NCI-H1092 (cell line): ENCODE measurements around the gene CYBC1.
A peak's percentile ranks its signal among the peaks of the same experiment; 100 is the strongest.
"Not testable (repeated sequence)": the region's sequence is repeated elsewhere in the genome, so short reads cannot be mapped to it uniquely, and the experiment has no call there.

Experiments
- DNase-seq: peaks from one replicate; lab custom pipeline; 2025; lab: John Stamatoyannopoulos, UW

CYBC1 gene

GRCh38 chr17:82477934-82478333 lies 27.4 kb upstream of the CYBC1 start:
- no peak for DNase-seq

DNA sequence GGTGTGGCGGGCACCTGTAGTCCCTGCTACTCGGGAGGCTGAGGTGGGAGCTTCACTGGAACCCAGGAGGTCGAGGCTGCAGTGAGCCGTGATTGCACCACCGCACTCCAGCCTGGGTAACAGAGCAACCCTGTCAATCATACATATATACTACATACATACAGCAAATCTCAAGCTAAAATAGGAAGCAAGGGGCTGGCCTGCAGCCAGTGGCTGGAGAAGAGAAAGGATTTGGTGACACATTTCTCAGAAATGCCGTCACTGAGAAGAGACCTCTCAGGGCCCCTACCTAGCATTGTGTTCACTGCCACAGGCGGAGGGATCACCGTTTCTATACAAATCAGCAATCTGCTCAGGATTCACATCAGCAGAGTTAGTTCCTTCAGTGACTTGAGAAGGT lies 24.9 kb upstream of the CYBC1 start:
- DNase-seq: no peak

- DNase-seq: no peak
Observed at GRCh38 chr17:82474223-82475010, 23.9 kb upstream of the CYBC1 start.

DNA sequence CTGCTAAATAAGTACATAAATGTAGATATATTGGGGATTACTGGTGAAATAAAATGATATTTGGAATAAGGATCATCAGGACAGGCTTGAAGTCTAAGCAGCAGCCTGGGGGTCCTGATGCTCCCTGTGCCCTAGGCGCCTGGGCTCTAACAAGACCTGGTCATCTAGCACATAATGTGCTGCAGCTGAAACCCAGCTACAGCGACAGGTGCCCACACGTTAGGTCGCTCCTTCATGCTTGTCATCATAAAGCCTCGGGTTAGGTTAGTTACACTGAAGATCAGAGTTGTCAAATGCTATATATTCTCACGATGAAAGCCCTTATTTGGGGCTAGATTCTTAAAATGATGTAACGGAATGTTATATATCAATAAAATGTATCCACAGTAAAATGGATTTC lies 19.5 kb upstream of the CYBC1 start:
- DNase-seq: no peak

DNA sequence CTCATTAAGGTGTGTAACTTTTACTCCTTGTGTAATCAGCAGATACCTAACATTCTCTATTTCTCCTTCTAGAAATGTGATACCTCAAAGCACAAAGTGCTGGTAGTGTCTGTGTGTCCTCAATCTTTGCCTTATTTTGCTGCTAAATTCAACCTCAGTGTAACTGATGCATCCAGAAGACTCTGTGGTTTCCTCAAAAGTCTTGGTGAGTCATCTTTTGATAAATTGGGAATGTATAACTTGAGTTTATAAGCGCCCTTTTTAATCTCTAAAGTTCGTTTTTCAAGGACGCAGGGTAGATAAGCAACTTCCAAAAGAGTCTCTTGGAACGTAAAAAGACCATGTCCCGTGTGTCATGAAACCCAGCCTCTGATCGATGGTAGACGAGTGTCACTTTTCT lies 18.1 kb upstream of the CYBC1 start:
- DNase-seq: no peak

DNA sequence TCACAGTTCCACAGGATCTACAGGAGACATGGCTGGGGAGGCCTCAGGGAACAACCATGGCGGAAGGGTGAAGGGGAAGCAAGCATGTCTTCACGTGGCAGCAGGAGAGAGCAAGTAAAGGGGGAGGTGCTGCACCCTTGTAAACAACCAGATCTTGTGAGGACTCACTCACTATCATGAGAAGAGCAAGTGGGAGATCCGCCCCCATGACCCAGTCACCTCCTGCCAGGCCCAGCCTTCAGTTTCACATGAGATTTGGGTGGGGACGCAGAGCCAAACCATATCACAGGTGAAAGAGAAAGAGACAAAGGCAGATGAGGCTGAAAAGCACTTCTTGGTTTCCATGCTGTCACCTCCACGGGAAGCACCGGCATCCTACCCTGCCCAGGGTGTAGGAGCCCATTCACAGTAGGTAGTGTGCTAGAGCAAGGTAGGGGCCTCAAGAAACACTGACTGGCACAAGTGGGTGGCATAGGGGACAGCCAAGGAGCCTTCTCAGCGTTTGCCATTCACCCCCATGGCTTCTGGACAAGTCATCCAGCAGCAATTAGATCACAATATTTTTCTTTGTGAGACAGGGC lies 14.6 kb upstream of the CYBC1 start:
- no peak for DNase-seq

- no peak for DNase-seq
Observed at GRCh38 chr17:82464567-82464929, 14.0 kb upstream of the CYBC1 start.

DNA sequence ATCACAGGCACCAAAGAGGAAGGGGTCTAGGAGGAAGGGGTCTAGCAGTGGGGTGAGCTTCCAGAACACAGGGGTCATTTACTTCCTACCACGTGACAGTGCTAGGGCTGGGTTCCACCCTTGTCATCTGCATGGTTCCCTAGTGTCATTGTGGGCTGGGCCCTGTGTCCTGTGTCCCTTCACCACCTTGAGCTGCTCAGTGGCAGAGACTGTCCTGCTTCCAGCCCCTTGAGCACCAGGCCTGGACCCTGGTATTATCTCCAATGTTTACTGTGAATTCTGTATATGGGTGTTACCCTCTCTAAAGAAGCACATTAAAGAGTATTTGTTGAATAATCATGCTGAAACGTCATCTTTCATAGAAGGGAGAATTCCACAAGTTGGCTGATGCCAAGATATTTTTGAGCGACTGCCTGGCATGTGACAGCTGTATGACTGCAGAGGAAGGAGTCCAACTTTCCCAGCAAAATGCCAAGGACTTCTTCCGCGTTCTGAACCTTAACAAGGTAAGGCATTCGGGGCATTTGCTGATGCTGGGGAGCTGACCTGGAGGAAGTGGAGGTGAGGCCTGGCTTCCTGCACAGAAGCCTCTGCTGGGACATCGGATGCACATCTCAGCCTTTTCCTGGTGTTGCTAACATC lies 13.5 kb upstream of the CYBC1 start:
- no peak for DNase-seq

DNA sequence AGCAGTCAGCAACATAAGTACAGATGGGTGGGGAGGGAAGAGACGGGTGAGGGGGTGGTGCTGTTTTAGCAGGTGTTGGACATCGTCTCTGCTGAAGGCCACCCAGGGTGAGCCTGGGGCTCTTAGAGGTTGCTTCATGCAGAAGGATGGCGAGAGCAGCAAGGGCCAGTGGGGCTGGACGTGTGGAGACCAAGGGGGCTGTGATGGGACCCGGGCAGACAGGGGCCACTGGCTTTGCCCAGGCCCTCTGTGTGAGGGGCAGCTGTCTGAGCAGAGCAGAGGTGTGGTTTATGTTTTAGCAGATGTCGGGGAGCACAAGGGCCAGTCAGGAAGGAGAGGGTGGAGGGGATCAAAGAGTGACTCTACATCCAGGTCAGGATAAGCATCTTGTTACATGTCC lies 12.8 kb upstream of the CYBC1 start:
- DNase-seq: no peak

- DNase-seq: no peak
Observed at GRCh38 chr17:82461827-82462524, 11.4 kb upstream of the CYBC1 start.

DNA sequence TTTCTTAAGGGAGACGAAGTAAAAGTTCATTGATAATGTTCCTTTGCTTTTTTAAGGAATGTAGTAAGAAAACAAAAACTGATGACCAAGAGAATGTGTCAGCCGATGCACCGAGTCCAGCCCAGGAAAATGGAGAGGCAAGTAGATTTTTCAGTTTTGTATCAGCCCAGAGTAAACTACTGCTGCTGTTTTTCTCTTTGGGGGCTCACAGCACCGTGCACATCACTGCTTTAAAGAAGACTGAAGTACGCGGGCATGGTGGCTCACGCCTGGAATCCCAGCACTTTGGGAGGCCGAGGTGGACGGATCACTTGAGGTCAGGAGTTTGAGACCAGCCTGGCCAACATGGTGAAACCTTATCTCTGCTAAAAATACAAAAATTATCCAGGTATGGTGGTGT lies 9.4 kb upstream of the CYBC1 start:
- DNase-seq: not testable (repeated sequence)

DNA sequence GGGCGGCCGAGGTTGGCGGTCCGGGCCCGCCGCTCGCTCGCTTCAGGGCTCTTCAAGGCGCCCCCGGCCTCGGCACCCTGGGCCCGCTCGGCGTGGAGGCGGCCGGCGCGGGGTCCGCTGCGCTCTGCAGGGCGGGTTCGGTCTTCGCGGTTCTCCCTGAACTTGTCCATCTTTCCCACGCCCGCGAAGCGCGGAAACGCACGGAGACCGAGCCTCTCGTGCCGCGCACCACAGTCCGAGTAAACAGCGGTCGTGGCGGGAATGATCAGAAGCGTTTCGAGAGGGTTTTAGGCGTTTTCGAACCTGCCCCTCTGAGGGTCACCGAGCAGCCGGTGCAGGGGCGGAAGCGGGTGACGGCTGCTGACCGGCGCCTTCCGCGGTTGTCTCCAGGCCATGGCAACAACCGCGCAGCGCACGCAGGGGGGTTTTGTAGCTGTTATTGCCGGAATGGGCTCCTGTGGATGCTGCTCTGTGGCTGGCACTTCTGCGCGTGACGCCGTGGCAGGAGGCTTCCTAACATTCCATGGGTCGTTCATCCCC lies 8.4 kb upstream of the CYBC1 start:
- no peak for DNase-seq

DNA sequence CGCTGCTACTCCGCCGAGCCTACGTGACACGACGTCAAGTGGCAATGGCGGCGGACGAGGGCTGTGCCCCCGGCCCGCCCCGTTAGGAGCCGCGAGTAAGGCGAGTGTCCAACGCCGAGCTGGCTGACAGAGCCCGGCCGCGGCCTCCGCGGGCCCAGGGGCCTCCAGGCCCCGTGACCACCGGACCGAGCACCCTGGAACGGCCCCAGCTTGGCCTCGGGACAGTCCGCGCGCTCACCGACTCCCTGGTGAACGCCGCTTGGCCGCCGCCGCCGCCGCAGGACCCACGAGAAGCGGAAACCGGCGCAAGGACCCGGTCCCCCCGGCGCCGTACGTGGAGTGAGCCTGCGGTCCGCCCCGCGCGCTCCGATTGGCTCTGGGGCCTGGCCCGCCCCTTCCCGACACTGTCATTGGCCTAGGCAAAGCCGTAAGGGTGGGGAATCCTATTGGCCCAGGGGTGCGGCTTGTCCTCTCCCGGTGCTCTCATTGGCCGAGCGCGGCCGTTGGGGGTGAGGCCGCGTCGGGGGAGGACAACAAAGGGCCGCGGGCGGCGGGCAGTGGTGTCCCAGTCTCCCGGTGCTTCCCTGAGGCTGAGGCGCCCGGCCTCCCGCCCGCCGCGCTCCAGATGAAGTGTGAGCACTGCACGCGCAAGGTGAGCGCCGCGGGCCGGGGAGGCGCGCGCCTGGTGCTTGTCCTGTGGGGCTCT lies 7.8 kb upstream of the CYBC1 start, which contains the start of gene NARF:
TSS of gene NARF (plus strand) at position 563 of the 706 bp plus-strand sequence. CDS start at position 626, 63 bp downstream.
- peak; percentile 97 for DNase-seq

DNA sequence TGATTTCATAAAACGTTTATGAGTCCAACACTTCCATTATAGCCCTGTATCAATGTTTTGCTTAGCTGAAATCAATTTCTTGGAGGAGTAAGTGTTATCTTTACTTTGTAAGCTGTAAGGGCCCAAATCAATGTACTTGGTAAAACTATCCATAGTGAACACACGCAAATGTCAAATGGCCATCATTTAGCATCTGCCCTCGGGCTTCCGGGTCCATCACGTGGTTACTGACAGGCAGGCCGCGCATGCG lies 7.3 kb upstream of the CYBC1 start:
- DNase-seq: no peak

- no peak for DNase-seq
Observed at GRCh38 chr17:82457073-82457928, 6.7 kb upstream of the CYBC1 start.

DNA sequence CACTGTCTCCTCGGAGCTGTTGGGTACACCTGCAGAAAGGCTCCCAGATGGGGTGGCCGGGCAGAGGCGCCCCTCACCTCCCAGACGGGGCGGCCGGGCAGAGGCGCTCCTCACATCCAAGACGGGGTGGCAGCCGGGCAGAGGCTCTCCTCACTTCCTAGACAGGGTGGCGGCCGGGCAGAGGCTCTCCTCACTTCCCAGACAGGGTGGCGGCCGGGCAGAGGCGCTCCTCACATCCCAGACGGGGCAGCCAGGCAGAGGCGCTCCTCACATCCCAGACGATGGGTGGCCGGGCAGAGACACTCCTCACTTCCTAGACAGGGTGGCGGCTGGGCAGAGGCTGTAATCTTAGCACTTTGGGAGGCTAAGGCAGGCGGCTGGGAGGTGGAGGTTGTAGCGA lies 3.2 kb upstream of the CYBC1 start:
- not testable (repeated sequence) for DNase-seq

DNA sequence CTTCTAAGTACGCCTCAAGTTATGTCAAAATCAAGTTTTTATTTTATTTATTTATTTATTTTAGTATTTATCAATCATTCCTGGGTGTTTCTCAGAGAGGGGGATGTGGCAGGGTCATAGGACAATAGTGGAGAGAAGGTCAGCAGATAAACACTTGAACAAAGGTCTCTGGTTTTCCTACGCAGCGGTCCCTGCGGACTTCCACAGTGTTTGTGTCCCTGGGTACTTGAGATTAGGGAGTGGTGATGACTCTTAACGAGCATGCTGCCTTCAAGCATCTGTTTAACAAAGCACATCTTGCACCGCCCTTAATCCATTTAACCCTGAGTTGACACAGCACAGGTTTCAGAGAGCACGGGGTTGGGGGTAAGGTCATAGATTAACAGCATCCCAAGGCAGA lies 2.6 kb upstream of the CYBC1 start:
- DNase-seq: not testable (repeated sequence)

- DNase-seq: no peak
Observed at GRCh38 chr17:82452162-82452561, 1.6 kb upstream of the CYBC1 start.

- DNase-seq: no peak
Observed at GRCh38 chr17:82449883-82450356, 632 bp downstream of the CYBC1 start.

DNA sequence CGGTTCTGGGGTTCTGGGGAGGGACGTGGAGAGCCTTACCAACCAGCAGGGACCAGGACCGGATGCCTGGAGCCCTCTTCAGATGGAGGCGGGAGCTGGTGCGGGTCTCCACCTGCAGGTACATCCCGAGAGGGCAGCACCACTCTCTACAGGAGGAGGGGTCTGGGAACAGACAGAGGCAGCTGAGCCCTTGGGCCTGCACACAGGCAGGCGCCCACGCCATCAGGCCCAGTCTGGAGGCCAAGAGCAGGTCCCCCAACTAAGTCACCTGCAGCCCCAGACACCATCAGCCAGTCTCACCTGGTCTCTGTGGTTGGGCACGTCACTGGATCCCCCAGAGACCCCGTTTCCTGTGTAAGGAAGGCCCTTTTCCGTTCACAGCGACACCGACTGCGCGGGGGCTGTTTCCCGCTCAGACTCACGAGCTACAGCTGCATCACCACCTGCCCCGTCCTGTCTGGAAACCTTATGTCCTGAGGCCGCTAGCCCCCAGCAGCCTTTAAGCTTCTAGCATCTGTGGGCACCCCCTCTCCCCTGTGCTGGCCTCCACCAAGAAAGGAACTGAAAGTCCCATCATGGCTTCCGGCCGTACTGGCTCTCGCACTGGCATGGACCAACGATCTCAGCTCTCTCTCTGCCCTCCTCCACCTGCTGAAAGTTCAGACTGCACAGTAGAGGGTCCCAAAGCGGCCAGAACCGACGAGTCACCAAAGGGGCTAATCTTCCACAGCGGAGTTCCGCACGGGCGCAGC lies 1.2 kb downstream of the CYBC1 start:
- DNase-seq: no peak
